ENCODE measurements around the gene ADH4.

ADH4 gene

GRCh38 chr4:99078931-99079624 is 65.0 kb downstream of the ADH4 start:
- no peak for DNase-seq

- no peak for DNase-seq
These were observed 65.8 kb downstream of the ADH4 start for GRCh38 chr4:99078336-99078735.

DNA sequence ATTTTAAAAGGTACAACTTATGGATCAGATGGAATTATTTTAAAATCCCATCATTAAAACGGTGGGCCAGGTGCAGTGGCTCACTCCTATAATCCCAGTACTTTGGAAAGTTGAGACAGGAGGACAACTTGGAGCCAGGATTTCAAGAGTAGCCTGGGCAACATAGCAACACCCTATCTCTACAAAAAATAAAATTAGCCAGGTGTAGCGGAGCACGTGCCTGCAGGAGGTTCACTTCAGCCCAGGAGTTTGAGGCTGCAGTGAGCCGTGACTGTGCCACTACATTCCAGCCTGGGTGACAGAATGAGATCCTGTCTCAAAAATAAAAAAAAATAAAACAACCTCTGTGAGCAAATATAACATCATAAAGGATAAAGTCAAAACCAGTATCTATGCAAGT is 66.9 kb downstream of the ADH4 start:
- no peak for DNase-seq

DNA sequence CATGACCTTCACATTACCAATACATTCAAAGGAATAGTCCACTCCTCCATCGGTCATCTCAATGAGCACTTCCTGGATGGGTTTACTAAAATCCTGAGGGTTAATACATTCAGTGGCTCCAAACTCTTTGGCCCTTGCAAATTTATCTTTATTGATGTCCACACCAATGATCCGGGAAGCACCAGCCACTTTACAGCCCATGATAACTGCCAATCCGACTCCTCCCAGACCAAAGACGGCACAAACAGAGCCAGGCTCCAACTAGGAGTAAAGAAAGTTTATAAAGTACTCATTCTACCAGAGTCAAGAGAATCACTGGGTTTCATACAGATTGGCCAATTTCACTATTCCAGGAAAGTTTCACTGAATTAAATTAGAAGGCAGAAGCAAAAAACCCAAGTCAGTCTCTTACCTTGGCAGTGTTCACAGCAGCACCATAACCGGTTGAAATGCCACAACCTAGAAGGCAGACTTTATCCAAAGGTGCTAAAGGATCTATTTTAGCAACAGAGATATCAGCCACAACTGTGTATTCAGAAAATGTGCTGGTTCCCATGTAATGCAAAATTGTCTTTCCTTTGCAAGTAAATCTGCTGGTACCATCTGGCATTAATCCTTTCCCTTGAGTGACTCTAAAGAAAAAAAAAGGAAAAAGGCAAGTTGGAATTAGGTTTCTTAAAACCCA is 67.7 kb downstream of the ADH4 start:
- no peak for DNase-seq

- no peak for DNase-seq
These were observed 69.3 kb downstream of the ADH4 start for GRCh38 chr4:99074816-99075215.

Measured in activated effector memory CD4-positive, alpha-beta T cell treated with Interleukin-2 at 50 U/mL for 16 hours (primary cell).